Measurements from ENCODE around the gene PRSS53. TPM values are rescaled to one million over a fixed set of nuclear protein-coding genes. Genes with fewer than 3 reads are reported as not detected.
A peak's percentile ranks its signal among the peaks of the same experiment; 100 is the strongest.

PRSS53 gene
- total and polyA plus RNA-seq, 5 experiments from 2014 or later, result 0.49 to 11.4 (median 0.54) TPM

DNA sequence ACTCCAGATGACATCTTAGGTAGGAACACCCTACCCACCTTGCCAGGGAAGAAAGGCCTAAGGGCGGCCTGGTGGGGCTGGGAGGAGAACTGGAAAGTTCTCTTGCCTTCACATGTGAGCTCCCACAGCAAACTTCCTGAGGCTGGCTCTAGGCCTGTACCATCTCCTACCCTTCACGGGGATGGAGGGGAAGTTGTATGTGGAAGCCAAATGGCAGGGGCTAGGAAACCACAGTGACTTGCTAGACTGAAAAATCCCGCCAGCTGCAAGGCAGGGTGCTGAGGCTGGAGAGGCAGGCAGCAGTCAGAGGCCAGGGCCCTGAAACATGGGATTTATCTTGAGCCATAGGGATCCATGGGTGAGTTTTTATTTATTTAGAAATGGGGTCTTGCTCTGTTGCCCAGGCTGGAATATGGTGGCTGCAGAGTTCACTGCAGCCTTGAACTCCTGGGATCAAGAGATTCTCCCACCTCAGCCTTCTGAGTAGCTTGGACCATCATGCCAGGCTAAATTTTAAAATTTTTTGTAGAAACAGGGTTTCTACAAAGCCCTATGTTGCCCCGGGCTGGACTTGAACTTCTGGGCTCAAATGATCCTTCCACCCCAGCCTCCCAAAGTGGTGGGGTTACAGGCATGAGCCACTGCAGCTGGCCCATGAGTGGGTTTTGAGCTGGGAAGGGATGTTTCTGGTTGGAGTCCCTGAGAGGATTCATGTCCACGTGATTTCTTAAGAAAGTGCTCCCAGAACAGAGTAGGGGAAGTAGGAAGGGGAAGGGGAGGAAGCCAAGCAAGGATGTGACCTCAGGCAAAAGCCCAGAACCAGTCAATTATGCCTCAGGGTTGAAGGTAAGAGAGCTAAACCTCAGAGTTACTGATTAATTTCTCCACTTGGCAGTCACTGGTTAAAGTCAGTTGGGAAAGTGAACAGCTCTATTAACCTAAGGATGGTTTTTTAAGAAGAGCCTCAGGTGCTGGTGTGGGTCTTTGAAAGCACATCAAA is 24.7 kb upstream of the PRSS53 start:
- H3K9me3 Mint-ChIP-seq, result no peaks in the 10 kb centered on the region
- ATAC-seq, result no peak
- peaks cover 0 to 21% (median 2%) of the 10 kb centered on the region in 3 donors for H3K36me3 Mint-ChIP-seq
- H3K27ac Mint-ChIP-seq, result peak overlapping the region in 4 of 10 donors; percentile 15 to 69 (median 34)
- POLR2A ChIA-PET, result interaction anchor here (1.4 to 1.7 kb wide), 2 partner anchors 29 to 65 kb away, joined by 5 to 6 read pairs; no protein-coding TSS in a partner anchor
- peaks cover 9 to 28% (median 20%) of the 10 kb centered on the region in 4 donors for H3K4me1 Mint-ChIP-seq
- no peak for DNase-seq
- H3K4me3 Mint-ChIP-seq, result peak overlapping the region in 3 of 10 donors; percentile 19 to 50 (median 20)
- no peaks in the 10 kb centered on the region for H3K27me3 Mint-ChIP-seq

DNA sequence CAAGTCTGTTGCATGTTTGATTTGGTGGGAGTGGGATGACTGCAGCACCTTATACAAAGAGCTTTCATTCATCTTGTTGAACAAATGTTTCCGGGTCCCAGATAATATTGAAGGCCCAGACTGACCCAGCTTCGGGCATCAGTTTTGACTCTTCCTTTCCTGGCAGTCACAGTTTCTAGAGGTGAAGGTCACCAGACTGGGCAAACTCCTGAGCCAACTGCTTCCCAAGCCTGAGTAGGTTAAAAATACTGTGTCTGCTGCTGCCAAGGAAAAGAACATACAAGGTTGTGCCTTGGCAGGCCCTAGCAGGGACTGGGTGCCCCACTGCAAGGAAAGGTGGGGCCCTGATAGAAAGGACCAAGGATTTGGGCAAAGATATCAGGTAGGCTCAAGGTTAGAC is 24.0 kb upstream of the PRSS53 start:
- ATAC-seq (no peak), DNase-seq (no peak)
- POLR2A ChIA-PET, result interaction anchor here (1.0 to 1.7 kb wide), 3 partner anchors 30 to 65 kb away, joined by 3 to 6 read pairs (median 5); partner anchors contain the start of gene ZNF668
- H3K4me1 Mint-ChIP-seq, result peaks cover 8 to 26% (median 18%) of the 10 kb centered on the region in 4 donors
- H3K4me3 Mint-ChIP-seq, result peak overlapping the region in 1 of 10 donors; percentile 14
- peak overlapping the region in 4 of 10 donors; percentile 3 to 66 (median 49) for H3K27ac Mint-ChIP-seq
- H3K36me3 Mint-ChIP-seq, result peaks cover 0 to 21% (median 2%) of the 10 kb centered on the region in 3 donors
- no peaks in the 10 kb centered on the region for H3K27me3 Mint-ChIP-seq
- H3K9me3 Mint-ChIP-seq, result no peaks in the 10 kb centered on the region

DNA sequence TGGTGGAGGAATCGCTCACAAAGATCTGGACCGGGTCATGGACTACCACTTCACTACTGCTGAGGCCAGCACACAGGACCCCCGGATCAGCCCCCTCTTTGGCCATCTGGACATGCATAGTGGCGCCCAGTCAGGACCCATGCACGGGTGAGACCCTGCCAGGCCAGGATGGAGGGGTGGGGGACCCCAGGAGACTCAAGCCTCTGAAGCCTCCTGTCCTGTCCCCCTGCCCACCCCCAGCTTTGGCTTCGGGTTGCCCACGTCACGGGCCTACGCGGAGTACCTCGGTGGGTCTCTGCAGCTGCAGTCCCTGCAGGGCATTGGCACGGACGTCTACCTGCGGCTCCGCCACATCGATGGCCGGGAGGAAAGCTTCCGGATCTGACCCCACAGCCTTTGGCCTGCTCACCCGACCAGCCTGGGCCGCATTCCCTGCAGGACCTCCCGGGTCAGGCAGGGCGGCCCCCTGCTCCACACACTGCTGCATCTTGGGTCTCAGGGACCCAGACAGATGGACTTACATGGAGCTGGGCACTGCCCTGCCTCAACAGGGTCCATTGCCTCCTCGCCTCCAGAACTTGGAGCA is 23.2 kb upstream of the PRSS53 start:
- H3K4me1 Mint-ChIP-seq, result peaks cover 8 to 28% (median 21%) of the 10 kb centered on the region in 4 donors
- H3K36me3 Mint-ChIP-seq, result peaks cover 0 to 21% (median 2%) of the 10 kb centered on the region in 3 donors
- POLR2A ChIA-PET, result interaction anchor here (0.5 to 6.0 kb wide), 4 partner anchors 28 to 140 kb away, joined by 3 to 28 read pairs (median 4); partner anchors contain the start of genes FUS and ZNF668
- no peak for ATAC-seq
- no peak for DNase-seq
- H3K9me3 Mint-ChIP-seq, result no peaks in the 10 kb centered on the region
- peak overlapping the region in 1 of 10 donors; percentile 3 for H3K27ac Mint-ChIP-seq
- H3K27me3 Mint-ChIP-seq, result no peaks in the 10 kb centered on the region
- H3K4me3 Mint-ChIP-seq, result peak overlapping the region in 1 of 10 donors; percentile 75

DNA sequence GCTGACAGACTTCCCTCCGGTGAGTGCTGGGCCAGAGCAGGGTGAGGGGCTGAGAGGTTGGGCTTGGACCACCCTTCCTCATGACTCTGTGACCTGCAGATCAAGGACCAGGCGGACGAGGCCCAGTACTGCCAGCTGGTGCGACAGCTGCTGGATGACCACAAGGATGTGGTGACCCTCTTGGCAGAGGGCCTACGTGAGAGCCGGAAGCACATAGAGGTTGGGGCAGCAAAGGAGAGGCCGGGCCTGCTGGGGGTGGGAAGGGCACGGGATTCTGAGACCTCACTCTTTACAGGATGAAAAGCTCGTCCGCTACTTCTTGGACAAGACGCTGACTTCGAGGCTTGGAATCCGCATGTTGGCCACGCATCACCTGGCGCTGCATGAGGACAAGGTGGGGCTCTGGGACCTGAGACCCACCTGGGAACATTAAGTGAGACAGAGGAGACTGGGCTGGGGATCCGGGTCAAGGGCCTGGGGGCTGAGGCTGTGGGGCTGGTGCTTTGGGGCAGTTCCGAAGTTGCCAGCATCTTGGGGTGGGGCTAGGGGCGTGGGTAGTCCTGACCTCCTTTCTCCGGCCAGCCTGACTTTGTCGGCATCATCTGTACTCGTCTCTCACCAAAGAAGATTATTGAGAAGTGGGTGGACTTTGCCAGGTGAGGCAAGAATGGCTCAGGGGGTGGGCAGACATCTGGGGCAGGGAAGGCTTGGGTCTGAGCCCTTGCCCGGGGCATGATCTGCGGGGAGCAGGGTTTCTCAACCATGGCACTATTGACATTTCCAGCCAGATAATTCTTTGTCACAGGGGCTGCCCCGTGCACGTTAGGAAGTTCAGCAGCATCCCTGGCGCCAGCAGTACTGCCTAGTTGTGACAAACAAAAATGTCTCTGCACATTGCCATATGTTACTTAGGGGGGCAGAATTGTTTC is 21.6 kb upstream of the PRSS53 start:
- no peaks in the 10 kb centered on the region for H3K27me3 Mint-ChIP-seq
- H3K9me3 Mint-ChIP-seq, result no peaks in the 10 kb centered on the region
- H3K4me1 Mint-ChIP-seq, result peaks cover 10 to 30% (median 24%) of the 10 kb centered on the region in 4 donors
- peaks cover 0 to 21% (median 2%) of the 10 kb centered on the region in 3 donors for H3K36me3 Mint-ChIP-seq
- no peak for ATAC-seq
- peak overlapping the region in 9 of 10 donors; percentile 2 to 90 (median 72) for H3K4me3 Mint-ChIP-seq
- no peak for DNase-seq
- POLR2A ChIA-PET, result interaction anchor here (1.0 to 6.0 kb wide), 5 partner anchors 7 to 378 kb away, joined by 3 to 28 read pairs (median 4); partner anchors contain the start of genes FUS and KAT8
- H3K27ac Mint-ChIP-seq, result peak overlapping the region in 7 of 10 donors; percentile 7 to 91 (median 58)

DNA sequence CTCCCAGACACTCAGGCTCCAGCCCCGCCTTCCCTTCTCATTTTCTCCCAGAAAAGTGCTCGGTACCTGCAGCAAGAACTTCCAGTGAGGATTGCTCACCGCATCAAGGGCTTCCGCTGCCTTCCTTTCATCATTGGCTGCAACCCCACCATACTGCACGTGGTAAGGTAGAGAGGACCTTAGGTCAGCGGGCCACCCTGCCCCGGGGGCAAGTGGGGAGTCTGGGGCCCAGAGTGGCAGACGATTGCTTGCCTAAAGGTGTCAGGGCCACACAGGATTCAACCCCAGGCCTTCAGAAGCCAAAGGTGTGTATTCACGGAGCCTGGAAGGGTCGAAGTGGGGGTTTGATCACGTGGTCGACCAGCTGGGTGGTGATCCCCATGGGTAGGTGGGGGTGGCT is 20.9 kb upstream of the PRSS53 start:
- H3K27me3 Mint-ChIP-seq, result no peaks in the 10 kb centered on the region
- no peaks in the 10 kb centered on the region for H3K9me3 Mint-ChIP-seq
- peak overlapping the region in 4 of 10 donors; percentile 36 to 91 (median 84) for H3K27ac Mint-ChIP-seq
- no peak for ATAC-seq
- no peak for DNase-seq
- peak overlapping the region; percentile 67 to 90 (median 82) for H3K4me3 Mint-ChIP-seq
- H3K4me1 Mint-ChIP-seq, result peaks cover 8 to 28% (median 24%) of the 10 kb centered on the region in 4 donors
- H3K36me3 Mint-ChIP-seq, result peaks cover 0 to 21% (median 2%) of the 10 kb centered on the region in 3 donors
- POLR2A ChIA-PET, result interaction anchor here (1.0 to 6.0 kb wide), 5 partner anchors 8 to 379 kb away, joined by 3 to 28 read pairs (median 4); partner anchors contain the start of genes FUS and KAT8

DNA sequence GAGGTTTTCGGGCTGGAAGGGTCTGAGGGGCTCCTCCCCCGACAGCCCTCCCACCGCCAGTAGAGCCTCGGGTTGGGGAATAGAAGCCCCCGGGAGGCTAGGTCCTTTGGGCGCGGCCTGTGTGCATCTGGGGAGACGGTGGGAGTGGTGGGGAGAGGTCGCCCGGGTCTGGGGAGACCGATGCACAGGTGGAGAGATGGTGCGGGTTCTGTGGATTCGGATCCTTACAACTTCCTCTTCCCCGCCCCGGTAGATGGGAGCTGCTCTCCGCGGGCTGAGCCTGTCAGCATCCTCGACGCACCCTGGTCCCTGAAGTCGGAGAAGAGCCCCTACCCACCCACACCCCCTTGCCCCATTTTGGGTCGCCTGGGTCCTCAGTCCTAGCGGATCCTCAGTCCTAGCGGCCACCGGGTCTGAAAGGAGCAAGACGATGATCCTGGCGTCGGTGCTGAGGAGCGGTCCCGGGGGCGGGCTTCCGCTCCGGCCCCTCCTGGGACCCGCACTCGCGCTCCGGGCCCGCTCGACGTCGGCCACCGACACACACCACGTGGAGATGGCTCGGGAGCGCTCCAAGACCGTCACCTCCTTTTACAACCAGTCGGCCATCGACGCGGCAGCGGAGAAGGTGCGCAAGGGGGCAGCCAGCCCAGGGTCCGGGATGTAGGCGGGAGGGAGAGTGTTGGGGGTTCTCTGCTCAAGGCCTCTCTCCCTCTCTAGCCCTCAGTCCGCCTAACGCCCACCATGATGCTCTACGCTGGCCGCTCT is 20.2 kb upstream of the PRSS53 start:
- DNase-seq (no peak), ATAC-seq (no peak)
- Mint-ChIP-seq H3K36me3 (peaks cover 0 to 21% (median 2%) of the 10 kb centered on the region in 3 donors), H3K4me3 (peak overlapping the region; percentile 67 to 90 (median 84)), H3K9me3 (no peaks in the 10 kb centered on the region), H3K27ac (peak overlapping the region in 3 of 10 donors; percentile 36 to 84 (median 84)), H3K4me1 (peaks cover 8 to 28% (median 22%) of the 10 kb centered on the region in 4 donors), H3K27me3 (no peaks in the 10 kb centered on the region)
- POLR2A ChIA-PET, result interaction anchor here (1.1 to 6.0 kb wide), 2 partner anchors 8 to 70 kb away, joined by 5 to 28 read pairs; partner anchors contain the start of genes FUS and KAT8

DNA sequence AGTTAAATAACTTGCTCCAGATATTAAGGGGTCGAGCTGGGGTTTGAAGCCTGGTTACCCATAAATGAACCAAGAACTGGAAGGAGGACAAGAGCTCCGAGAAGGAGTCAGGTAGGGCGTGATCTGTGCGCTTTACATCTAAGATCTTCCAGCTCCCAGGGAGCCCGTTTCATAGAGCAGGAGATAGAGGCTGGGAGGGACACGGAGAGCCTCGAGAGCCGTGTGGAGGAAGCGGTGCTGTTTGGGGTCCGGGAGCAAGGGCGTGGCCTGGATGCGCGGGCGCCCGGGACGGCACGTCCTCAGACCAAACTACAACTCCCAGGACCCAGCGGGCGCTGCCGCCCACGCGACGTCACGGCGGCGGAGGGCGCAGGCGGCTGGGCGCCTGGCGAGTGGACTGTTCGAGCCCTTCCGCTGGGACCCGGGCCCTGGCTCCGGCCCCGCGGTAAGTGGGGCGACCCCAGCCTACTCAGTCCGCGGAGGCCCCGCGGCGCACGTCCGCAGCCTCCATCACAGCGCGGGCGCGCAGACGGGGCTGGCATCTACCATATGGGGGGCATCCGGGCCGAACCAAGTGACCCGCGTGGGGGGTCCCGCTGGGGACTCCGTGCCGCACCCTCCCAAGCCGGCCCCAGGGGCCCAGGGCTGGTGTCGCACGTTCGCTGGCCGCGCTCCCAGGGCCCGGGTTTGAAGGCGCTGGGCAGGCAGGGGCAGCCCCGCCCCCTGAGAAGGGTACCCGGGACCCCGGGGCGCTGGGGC is 19.5 kb upstream of the PRSS53 start, which contains the start of gene BCKDK:
BCKDK (plus strand) TSS at position 352 of the 759 bp plus-strand sequence. CDS start 838 bp downstream, outside the sequence.
- peaks cover 8 to 23% (median 20%) of the 10 kb centered on the region in 4 donors for H3K4me1 Mint-ChIP-seq
- H3K27ac Mint-ChIP-seq, result peak within 1 kb of the TSS; percentile 55 to 93 (median 86)
- DNase-seq (peak in 9 of 10 donors; percentile 31 to 58 (median 53)), ATAC-seq (peak; percentile 76 to 78)
- H3K27me3 Mint-ChIP-seq, result no peaks in the 10 kb centered on the region
- POLR2A ChIA-PET, result interaction anchor here (0.6 to 6.0 kb wide), 3 partner anchors 9 to 114 kb away, joined by 4 to 28 read pairs (median 7); partner anchors contain the start of genes FUS and KAT8
- peaks cover 0 to 21% (median 2%) of the 10 kb centered on the region in 3 donors for H3K36me3 Mint-ChIP-seq
- H3K4me3 Mint-ChIP-seq, result peak within 1 kb of the TSS; percentile 77 to 89 (median 85)
- H3K9me3 Mint-ChIP-seq, result no peaks in the 10 kb centered on the region

DNA sequence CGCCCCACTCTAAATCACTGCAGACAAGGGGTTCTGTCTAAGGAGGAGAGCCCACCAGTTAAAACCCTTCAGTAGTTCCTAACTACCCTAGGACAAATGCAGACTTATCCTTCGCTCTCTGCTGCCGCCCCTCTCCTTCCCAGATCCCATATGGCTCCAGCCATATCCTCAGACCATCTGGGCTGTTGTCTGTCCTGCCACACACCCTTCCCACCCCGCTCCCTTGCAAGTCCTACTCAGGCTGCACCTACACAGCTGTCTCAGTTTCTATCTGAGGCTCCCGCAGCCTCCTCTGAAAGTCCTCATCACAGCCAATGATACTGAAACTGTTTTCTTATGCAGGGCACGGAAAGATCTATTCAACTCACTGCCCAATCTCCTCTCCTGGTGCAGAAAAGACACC is 18.7 kb upstream of the PRSS53 start:
- no peaks in the 10 kb centered on the region for H3K27me3 Mint-ChIP-seq
- peaks cover 8 to 23% (median 20%) of the 10 kb centered on the region in 4 donors for H3K4me1 Mint-ChIP-seq
- H3K9me3 Mint-ChIP-seq, result no peaks in the 10 kb centered on the region
- peak overlapping the region; percentile 55 to 93 (median 86) for H3K27ac Mint-ChIP-seq
- no peak for DNase-seq
- peak overlapping the region; percentile 77 to 89 (median 85) for H3K4me3 Mint-ChIP-seq
- ATAC-seq, result no peak
- H3K36me3 Mint-ChIP-seq, result peaks cover 0 to 20% (median 2%) of the 10 kb centered on the region in 3 donors
- POLR2A ChIA-PET, result interaction anchor here (0.6 to 6.0 kb wide), 3 partner anchors 10 to 113 kb away, joined by 4 to 28 read pairs (median 7); partner anchors contain the start of genes FUS and KAT8

DNA sequence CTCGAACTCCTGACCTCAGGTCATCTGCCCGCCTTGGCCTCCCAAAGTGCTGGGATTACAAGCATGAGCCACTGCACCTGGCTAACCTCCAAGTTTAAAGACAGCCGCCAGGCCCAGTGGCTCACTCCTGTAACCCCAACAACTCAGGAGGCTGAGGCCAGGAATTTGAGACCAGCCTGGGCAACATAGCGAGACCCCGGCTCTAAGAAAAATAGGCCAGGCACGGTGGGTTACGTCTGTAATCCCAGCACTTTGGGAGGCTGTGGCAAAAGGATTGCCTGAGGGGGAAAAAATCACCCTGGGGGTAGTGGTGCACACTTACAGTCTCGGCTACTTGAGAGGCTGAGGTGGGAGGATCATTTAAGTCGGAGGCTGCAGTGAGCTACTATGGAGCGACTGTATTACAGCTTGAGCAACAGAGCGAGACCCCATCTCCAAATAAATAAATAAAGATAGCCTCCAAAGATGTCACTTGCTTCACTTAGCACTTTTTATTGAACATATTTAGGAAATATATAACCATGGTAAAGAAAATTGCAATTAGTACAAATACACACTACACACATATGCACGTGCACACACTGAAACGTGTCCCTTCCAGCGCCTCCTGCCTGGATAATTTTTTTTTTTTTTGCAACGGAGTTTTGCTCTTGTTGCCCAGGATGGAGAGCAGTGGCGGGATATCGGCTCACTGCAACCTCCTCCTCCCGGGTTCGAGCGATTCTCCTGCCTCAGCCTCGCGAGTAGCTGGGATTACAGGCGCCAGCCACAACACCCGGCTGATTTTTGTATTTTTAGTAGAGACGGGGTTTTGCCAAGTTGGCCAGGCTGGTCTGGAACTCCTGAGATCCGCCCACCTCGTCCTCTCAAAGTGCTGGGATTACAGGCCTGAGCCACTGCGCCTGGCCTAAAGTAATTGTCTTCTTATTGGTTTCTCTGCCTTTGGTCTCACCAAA is 18.0 kb upstream of the PRSS53 start:
- H3K4me3 Mint-ChIP-seq, result peak overlapping the region in 8 of 10 donors; percentile 82 to 89 (median 87)
- H3K27ac Mint-ChIP-seq, result peak overlapping the region in 2 of 10 donors; percentile 52 to 93
- DNase-seq (no peak), ATAC-seq (no peak)
- no peaks in the 10 kb centered on the region for H3K9me3 Mint-ChIP-seq
- H3K4me1 Mint-ChIP-seq, result peaks cover 8 to 23% (median 20%) of the 10 kb centered on the region in 4 donors
- peaks cover 0 to 15% (median 2%) of the 10 kb centered on the region in 3 donors for H3K36me3 Mint-ChIP-seq
- H3K27me3 Mint-ChIP-seq, result no peaks in the 10 kb centered on the region
- POLR2A ChIA-PET, result interaction anchor here (0.6 to 6.0 kb wide), 2 partner anchors 38 to 73 kb away, joined by 3 to 28 read pairs; partner anchors contain the start of gene FUS
